ENCODE data around the gene ANKRD9.

DNA sequence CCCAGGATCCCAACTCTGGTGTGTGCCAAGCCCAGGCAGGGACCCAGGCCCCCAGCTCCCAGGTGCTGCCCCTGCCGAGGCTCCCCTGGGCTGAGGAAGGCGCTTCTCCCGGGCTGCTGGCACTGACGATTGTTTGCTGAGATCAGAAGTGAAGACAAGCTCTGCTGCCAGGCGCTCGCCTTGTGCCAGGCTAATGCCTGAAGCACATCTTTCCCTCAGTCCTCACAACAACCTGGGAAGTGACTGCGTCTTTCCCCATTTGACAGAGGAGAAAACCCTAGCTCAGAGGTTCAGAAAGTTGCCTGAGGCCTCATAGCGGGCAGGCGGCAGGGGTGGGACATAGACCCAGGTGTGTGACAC, 36.8 kb downstream of the ANKRD9 start:
- TF ChIP-seq MYC (IDR thresholded peaks at IDR 0.05; ENCODE audit: low read depth, low read length), result no peak
- no peak for TF ChIP-seq CTCF (IDR thresholded peaks at IDR 0.05; ENCODE audit: extremely low read depth in 1 of 2, insufficient read depth in 1 of 2, low read depth in 1 of 2, low read length in 2 of 2)
- TF ChIP-seq POLR2A (IDR thresholded peaks at IDR 0.05; ENCODE audit: low read depth, low read length), result no peak
- TF ChIP-seq POLR2AphosphoS5 (IDR thresholded peaks at IDR 0.05; ENCODE audit: insufficient read depth, low read depth, low read length), result no peak
- TF ChIP-seq EZH2 (IDR thresholded peaks at IDR 0.05; ENCODE audit: borderline replicate concordance, low read depth, low read length, severe bottlenecking), result no peak
- TF ChIP-seq MAX (IDR thresholded peaks at IDR 0.05; ENCODE audit: insufficient read depth, insufficient read length), result no peak
- no peak for TF ChIP-seq JUN (IDR thresholded peaks at IDR 0.05; ENCODE audit: borderline replicate concordance, insufficient read depth, insufficient read length, low read depth)
